ENCODE results near the gene GNG7. TPM values are rescaled to one million over a fixed set of nuclear protein-coding genes. Genes with fewer than 3 reads are reported as not detected.
A peak's percentile ranks its signal among the peaks of the same experiment; 100 is the strongest.
"Not testable (repeated sequence)": the region's sequence is repeated elsewhere in the genome, so short reads cannot be mapped to it uniquely, and the experiment has no call there.

The GNG7 gene
- total RNA-seq, 4 donors from 2014 or later: 0.57 to 3.8 (median 1.6) TPM

DNA sequence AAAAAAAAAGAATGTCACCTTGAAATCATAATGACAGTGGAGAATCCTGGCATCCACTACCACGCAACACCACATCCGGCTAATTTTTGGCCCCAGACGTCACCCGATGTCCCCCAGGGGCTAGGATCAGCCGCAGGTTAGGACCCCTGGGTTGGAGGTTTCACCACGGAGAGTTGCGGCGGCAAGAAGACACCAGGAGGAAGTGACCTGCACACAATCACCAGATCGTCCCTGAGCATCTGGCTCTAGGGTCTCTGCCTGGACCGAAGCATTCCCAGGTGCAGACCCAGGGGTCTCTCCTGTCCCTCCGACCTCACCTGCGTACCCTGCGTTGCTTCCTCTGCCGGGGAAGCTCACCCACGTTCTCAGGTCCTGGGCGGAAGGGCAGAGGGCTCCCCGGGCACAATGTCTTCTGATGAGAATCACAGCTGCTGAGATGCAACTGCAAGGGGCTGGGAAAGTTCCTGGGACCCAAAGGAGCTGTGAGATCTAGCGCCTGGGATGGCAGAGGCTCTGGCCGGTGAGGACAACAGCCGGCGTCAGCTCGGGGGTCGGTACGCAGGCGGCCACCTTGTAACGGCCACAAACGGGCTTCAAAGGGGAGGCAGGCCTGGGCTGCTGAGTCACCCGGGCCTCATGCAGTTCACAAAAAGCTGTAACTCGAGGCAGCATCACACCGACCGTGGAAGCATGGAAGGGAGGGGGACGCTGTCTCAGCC is 115.3 kb downstream of the GNG7 start:
- peaks cover 0 to 18% (median 5%) of the 10 kb centered on the region in 3 donors for H3K9me3 ChIP-seq
- TF ChIP-seq, protein P1, sequence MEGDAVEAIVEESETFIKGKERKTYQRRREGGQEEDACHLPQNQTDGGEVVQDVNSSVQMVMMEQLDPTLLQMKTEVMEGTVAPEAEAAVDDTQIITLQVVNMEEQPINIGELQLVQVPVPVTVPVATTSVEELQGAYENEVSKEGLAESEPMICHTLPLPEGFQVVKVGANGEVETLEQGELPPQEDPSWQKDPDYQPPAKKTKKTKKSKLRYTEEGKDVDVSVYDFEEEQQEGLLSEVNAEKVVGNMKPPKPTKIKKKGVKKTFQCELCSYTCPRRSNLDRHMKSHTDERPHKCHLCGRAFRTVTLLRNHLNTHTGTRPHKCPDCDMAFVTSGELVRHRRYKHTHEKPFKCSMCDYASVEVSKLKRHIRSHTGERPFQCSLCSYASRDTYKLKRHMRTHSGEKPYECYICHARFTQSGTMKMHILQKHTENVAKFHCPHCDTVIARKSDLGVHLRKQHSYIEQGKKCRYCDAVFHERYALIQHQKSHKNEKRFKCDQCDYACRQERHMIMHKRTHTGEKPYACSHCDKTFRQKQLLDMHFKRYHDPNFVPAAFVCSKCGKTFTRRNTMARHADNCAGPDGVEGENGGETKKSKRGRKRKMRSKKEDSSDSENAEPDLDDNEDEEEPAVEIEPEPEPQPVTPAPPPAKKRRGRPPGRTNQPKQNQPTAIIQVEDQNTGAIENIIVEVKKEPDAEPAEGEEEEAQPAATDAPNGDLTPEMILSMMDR (IDR thresholded peaks at IDR 0.05): no peak
- no peak for TF ChIP-seq POLR2A (IDR thresholded peaks at IDR 0.05)
- no peaks in the 10 kb centered on the region for H3K27me3 ChIP-seq
- no peak overlapping the region for H3K4me3 ChIP-seq
- peaks cover 0 to 21% (median 0%) of the 10 kb centered on the region in 3 donors for H3K4me1 ChIP-seq
- no peaks in the 10 kb centered on the region for H3K36me3 ChIP-seq
- no peak for DNase-seq
- H3K27ac ChIP-seq: peak overlapping the region; percentile 51 to 77 (median 68)
- intact Hi-C loops (cut with DNase I): no loop called here
- WGBS, 2 donors: 54 to 84% methylated on average over 5 to 8 of the region's 32 CpGs

DNA sequence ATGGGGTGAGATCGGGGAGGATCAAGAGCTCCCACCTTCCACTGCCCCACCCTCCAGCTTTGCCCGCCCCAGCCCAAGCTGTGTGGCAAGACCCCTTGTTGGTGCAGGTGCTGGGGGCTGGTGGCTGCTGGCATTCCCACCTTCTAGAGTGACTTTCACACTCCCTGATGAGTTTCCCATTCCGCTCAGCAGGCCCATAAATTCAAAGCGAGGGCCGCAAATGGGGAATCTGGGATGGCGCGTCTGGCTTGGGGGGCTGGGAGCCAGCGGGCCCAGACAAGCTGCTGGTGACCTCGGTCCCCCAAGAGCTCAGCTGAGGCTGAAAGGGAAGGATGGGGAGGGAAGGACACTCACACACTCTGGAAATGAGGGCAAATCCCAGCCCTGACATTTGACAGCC is 116.3 kb downstream of the GNG7 start:
- Histone ChIP-seq H3K36me3 (no peaks in the 10 kb centered on the region), H3K4me1 (peaks cover 0 to 21% (median 0%) of the 10 kb centered on the region in 3 donors), H3K9me3 (peaks cover 0 to 18% (median 5%) of the 10 kb centered on the region in 3 donors), H3K27ac (peak overlapping the region in 1 of 4 donors; percentile 30), H3K27me3 (no peaks in the 10 kb centered on the region), H3K4me3 (no peak overlapping the region)
- intact Hi-C loops (cut with DNase I): no loop called here
- 83 to 100% methylated on average over 1 to 3 of the region's 9 CpGs for WGBS, 2 donors
- no peak for DNase-seq
- no peak for TF ChIP-seq POLR2A (IDR thresholded peaks at IDR 0.05)
- TF ChIP-seq, protein P1 (IDR thresholded peaks at IDR 0.05): no peak

DNA sequence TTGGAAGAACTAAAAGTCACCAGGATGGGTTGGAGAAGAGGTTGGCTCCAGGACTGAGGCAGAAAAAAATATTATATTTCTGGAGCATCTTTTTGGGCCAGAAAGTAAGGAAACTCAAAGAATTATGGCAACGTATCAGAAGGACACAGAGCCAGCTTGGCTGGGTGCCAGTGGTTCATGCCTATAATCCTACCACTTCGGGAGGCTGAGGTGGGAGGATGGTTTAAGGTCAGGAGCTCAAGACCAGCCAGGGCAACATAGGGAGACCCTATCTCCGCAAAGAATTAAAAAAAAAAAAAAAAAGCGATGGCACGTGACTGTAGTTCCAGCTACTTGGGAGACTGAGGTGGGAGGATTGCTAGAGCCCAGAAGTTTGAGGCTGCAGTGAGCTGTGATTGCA is 118.5 kb downstream of the GNG7 start:
- WGBS, 2 donors: 79% methylated on average over 5 of the region's 5 CpGs
- no peak for TF ChIP-seq POLR2A (IDR thresholded peaks at IDR 0.05)
- TF ChIP-seq, protein P1 (IDR thresholded peaks at IDR 0.05): no peak
- no peaks in the 10 kb centered on the region for H3K27me3 ChIP-seq
- H3K4me1 ChIP-seq: peaks cover 11 to 31% (median 11%) of the 10 kb centered on the region in 3 donors
- H3K27ac ChIP-seq: no peak overlapping the region
- H3K4me3 ChIP-seq: no peak overlapping the region
- intact Hi-C loops (cut with DNase I): no loop called here
- no peaks in the 10 kb centered on the region for H3K36me3 ChIP-seq
- no peak for DNase-seq
- peaks cover 0 to 18% (median 5%) of the 10 kb centered on the region in 3 donors for H3K9me3 ChIP-seq

DNA sequence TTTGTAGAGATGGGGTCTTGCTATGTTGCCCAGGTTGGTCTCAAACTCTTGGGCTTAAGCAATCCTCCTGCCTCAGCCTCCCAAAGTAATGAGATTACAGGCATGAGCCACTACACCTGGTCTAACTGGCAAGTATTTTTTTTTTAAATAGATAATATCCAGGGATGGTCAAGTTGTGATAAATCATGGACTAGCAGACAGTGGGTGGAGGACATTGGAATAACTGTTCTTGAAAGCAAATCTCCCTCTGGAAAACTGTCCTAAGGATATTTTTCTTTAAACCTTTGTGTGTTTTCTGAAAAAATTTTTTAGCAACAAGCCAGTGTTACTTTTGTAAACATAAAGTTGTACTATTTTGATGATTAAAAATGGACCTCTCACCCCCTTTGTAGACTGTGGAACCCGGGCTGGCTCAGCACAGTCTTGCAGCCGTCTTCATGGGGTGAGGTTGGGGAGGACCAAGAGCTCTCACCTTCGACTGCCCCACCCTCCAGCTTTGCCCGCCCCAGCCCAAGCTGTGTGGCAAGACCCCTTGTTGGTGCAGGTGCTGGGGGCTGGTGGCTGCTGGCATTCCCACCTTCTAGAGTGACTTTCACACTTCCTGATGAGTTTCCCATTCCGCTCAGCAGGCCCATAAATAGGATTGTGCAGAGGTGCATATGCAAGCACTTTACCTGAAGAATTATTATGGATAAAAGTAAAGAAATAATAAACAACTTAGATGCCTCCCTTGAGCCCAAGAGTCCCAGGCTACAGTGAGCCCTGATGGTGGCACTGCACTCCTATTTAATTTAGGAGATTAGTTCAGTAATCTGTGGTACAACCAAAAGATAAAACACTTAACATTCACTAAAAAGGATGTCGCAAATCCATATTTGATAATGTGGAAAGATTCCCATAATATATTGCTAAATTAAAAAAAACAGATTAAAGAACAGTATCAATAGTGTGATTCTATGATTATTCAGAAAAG is 119.2 kb downstream of the GNG7 start:
- DNase-seq: no peak
- Histone ChIP-seq H3K27me3 (no peaks in the 10 kb centered on the region), H3K36me3 (no peaks in the 10 kb centered on the region), H3K27ac (no peak overlapping the region), H3K4me1 (peaks cover 18 to 32% (median 18%) of the 10 kb centered on the region in 3 donors), H3K9me3 (peaks cover 0 to 18% (median 5%) of the 10 kb centered on the region in 3 donors), H3K4me3 (no peak overlapping the region)
- no peak for TF ChIP-seq POLR2A (IDR thresholded peaks at IDR 0.05)
- TF ChIP-seq, protein P1 (IDR thresholded peaks at IDR 0.05): no peak
- WGBS, 2 donors: 97 to 99% methylated on average over 3 to 5 of the region's 6 CpGs
- intact Hi-C loops (cut with DNase I): no loop called here

DNA sequence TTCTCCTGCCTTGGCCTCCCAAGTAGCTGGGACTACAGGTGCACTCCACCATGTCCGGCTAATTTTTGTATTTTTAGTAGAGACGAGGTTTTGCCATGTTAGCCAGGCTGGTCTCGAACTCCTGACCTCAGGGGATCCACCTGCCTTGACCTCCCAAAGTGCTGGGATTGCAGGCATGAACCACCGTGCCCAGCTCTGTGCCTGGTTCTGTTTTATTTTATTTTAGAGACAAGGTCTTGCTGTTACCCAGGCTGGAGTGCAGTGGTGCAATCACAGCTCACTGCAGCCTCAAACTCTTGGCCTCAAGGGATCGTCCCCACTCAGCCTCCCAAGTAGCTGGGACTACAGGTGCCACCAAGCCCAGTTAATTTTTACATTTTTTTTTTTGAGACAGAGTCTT is 122.1 kb downstream of the GNG7 start:
- DNase-seq; intact Hi-C loops (cut with DNase I); H3K27me3 ChIP-seq; H3K27ac ChIP-seq; H3K4me3 ChIP-seq; H3K36me3 ChIP-seq: not testable (repeated sequence)
- peaks cover 0 to 18% (median 5%) of the 10 kb centered on the region in 3 donors for H3K9me3 ChIP-seq
- 83 to 89% methylated on average over 5 of the region's 5 CpGs for WGBS, 2 donors
- peaks cover 27 to 46% (median 32%) of the 10 kb centered on the region in 3 donors for H3K4me1 ChIP-seq
